Measurements from ENCODE around the gene FARSB. TPM values are rescaled to one million over a fixed set of nuclear protein-coding genes. Genes with fewer than 3 reads are reported as not detected.

The FARSB gene
- total RNA-seq, 1 donor from 2014 or later, result 9.6 TPM

- DNase-seq (ENCODE audit: low read depth in 2 of 2), result no peak
These were observed 12.7 kb upstream of the FARSB start for GRCh38 chr2:222668494-222669154.

- DNase-seq (ENCODE audit: low read depth in 2 of 2), result no peak
These were observed 7.6 kb upstream of the FARSB start for GRCh38 chr2:222663479-222663878.

GRCh38 chr2:222656526-222657446 is 894 bp upstream of the FARSB start:
- DNase-seq (ENCODE audit: low read depth in 2 of 2), result no peak

- DNase-seq (ENCODE audit: low read depth in 2 of 2), result no peak
These were observed 2.6 kb downstream of the FARSB start for GRCh38 chr2:222653280-222653679.

GRCh38 chr2:222652491-222653255 is 3.2 kb downstream of the FARSB start:
- DNase-seq (ENCODE audit: low read depth in 2 of 2), result peak in 1 of 2 donors; percentile 35

- DNase-seq (ENCODE audit: low read depth in 2 of 2), result no peak
These were observed 4.0 kb downstream of the FARSB start for GRCh38 chr2:222651718-222652418.

GRCh38 chr2:222649801-222650200 is 6.1 kb downstream of the FARSB start:
- no peak for DNase-seq (ENCODE audit: low read depth in 2 of 2)

- no peak for DNase-seq (ENCODE audit: low read depth in 2 of 2)
These were observed 9.9 kb downstream of the FARSB start for GRCh38 chr2:222646008-222646407.

GRCh38 chr2:222643134-222643533 is 12.8 kb downstream of the FARSB start:
- no peak for DNase-seq (ENCODE audit: low read depth in 2 of 2)

- no peak for DNase-seq (ENCODE audit: low read depth in 2 of 2)
These were observed 14.6 kb downstream of the FARSB start for GRCh38 chr2:222641336-222641735.

- DNase-seq (ENCODE audit: low read depth in 2 of 2), result no peak
These were observed 18.8 kb downstream of the FARSB start for GRCh38 chr2:222637067-222637466.

- no peak for DNase-seq (ENCODE audit: low read depth in 2 of 2)
These were observed 20.6 kb downstream of the FARSB start for GRCh38 chr2:222635295-222635694.

GRCh38 chr2:222627764-222628163 is 28.1 kb downstream of the FARSB start:
- no peak for DNase-seq (ENCODE audit: low read depth in 2 of 2)

GRCh38 chr2:222623756-222624309 is 32.1 kb downstream of the FARSB start:
- no peak for DNase-seq (ENCODE audit: low read depth in 2 of 2)

GRCh38 chr2:222622910-222623309 is 33.0 kb downstream of the FARSB start:
- no peak for DNase-seq (ENCODE audit: low read depth in 2 of 2)

- no peak for DNase-seq (ENCODE audit: low read depth in 2 of 2)
These were observed 34.0 kb downstream of the FARSB start for GRCh38 chr2:222621893-222622292.

GRCh38 chr2:222615320-222615719 is 40.6 kb downstream of the FARSB start:
- no peak for DNase-seq (ENCODE audit: low read depth in 2 of 2)

GRCh38 chr2:222613715-222614331 is 42.1 kb downstream of the FARSB start:
- DNase-seq (ENCODE audit: low read depth in 2 of 2), result peak; percentile 16 to 57

GRCh38 chr2:222611684-222612083 is 44.2 kb downstream of the FARSB start:
- no peak for DNase-seq (ENCODE audit: low read depth in 2 of 2)

- no peak for DNase-seq (ENCODE audit: low read depth in 2 of 2)
These were observed 45.1 kb downstream of the FARSB start for GRCh38 chr2:222610746-222611145.

GRCh38 chr2:222609381-222609780 is 46.5 kb downstream of the FARSB start:
- DNase-seq (ENCODE audit: low read depth in 2 of 2), result no peak
